K562 (cell line): ENCODE results near the gene CFAP251. TPM values are rescaled to one million over a fixed set of nuclear protein-coding genes. Genes with fewer than 3 reads are reported as not detected.

ENCODE experiments used
- ATAC-seq: fragments of 200-7000 bp; cut with Tn5 transposase; 3 replicates; pipeline ENCODE4 v1.9.1; 2020; ENCODE audit warnings: moderate library complexity
- BruUV-seq: library from RNA; stranded (reverse); fragments of 400-500 nt; replicated peaks from 2 replicates; lab custom pipeline; 2021; lab: Mats Ljungman, UMichigan
- CTCF ChIA-PET: fragments of 300-600 bp; formaldehyde crosslinking; extraction: SDS; loops from one replicate; lab custom pipeline; 2021; ENCODE audit warnings: low intra/inter-chr PET ratio; lab: Yijun Ruan, JAX
- POLR2A ChIA-PET: fragments of 300-600, 350-650 bp; sonication (Branson Sonifier 250); formaldehyde crosslinking; extraction: SDS; loops from one replicate; lab custom pipeline; 2021; ENCODE audit warnings: antibody characterized with exemption, inconsistent platforms; lab: Yijun Ruan, JAX
- DNase-seq, 4 experiments: peaks; one replicate each; pipeline versions ENCODE4 v3.0.0 to v3.0.0-alpha.2; 2011 to 2018; ENCODE audit warnings: low spot score in 3 of 4, mixed read lengths in 3 of 4; ENCODE audit errors: extremely low read depth in 1 of 4
- FAIRE-seq: peaks from 2 replicates; lab custom pipeline; 2011; peaks lifted over from hg19 to GRCh38; lab: Jason Lieb, UNC
- H2AFZ ChIP-seq: 2 replicates; pipeline ENCODE4 v1.6.0; 2011; ENCODE audit warnings: low read depth, low read length, control low read depth, inconsistent platforms
- H3K27ac ChIP-seq: fragments of 200-600 bp; 3 replicates; pipeline ENCODE4 v1.8.0; 2011; ENCODE audit warnings: low read depth, mild to moderate bottlenecking, control low read depth, inconsistent platforms, low read length, moderate library complexity, mixed read lengths; ENCODE audit errors: extremely low read depth
- H3K27me3 ChIP-seq, 2 experiments: fragments of 300-600 bp in 1 of 2; 2 replicates in 1 of 2; 3 replicates in 1 of 2; pipeline versions ENCODE4 v1.6.0 to v1.8.0; 2011; ENCODE audit warnings: inconsistent platforms in 2 of 2, low read length in 2 of 2, mild to moderate bottlenecking in 1 of 2, mixed read lengths in 1 of 2, moderate library complexity in 1 of 2; ENCODE audit not compliant: control insufficient read depth in 2 of 2, insufficient read depth in 2 of 2
- H3K36me3 ChIP-seq: fragments of 300-600 bp; 3 replicates; pipeline ENCODE4 v1.8.0; 2011; ENCODE audit warnings: mild to moderate bottlenecking, low read length, inconsistent platforms; ENCODE audit not compliant: control insufficient read depth, insufficient read depth
- H3K4me1 ChIP-seq, 2 experiments: fragments of 200-600 bp in 1 of 2; replicated peaks in 1 of 2; 2 replicates in 1 of 2; 3 replicates in 1 of 2; pipeline versions ENCODE4 v1.5.1 to v1.8.0; 2011; ENCODE audit warnings: inconsistent platforms in 2 of 2, low read length in 2 of 2, mild to moderate bottlenecking in 1 of 2, mixed read lengths in 1 of 2, moderate library complexity in 1 of 2; ENCODE audit not compliant: control insufficient read depth in 2 of 2, insufficient read depth in 2 of 2
- H3K4me2 ChIP-seq: 2 replicates; pipeline ENCODE4 v1.6.1; 2011; ENCODE audit warnings: low read length, control low read depth, inconsistent platforms, mixed read lengths; ENCODE audit not compliant: insufficient read depth
- H3K4me3 ChIP-seq: fragments of 200-600 bp; sonication (generic), shearing (Covaris generic); 2 replicates; pipeline ENCODE4 v1.5.1; 2016; ENCODE audit warnings: control low read depth, inconsistent platforms
- H3K79me2 ChIP-seq: fragments of 200-600 bp; 3 replicates; pipeline ENCODE4 v1.8.0; 2011; ENCODE audit warnings: low read length, inconsistent platforms; ENCODE audit not compliant: control insufficient read depth, insufficient read depth
- H3K9ac ChIP-seq, 2 experiments: 2 replicates each; pipeline versions ENCODE4 v1.6.0 to v1.6.1; 2011; ENCODE audit warnings: low read depth in 2 of 2, low read length in 2 of 2, control low read depth in 1 of 2, inconsistent platforms in 1 of 2, mild to moderate bottlenecking in 1 of 2, mixed read lengths in 1 of 2; ENCODE audit not compliant: insufficient read depth in 1 of 2
- H3K9me1 ChIP-seq: one replicate; pipeline ENCODE4 v1.6.0; 2011; ENCODE audit warnings: inconsistent platforms, mild to moderate bottlenecking, low read length, moderate library complexity; ENCODE audit not compliant: control insufficient read depth, insufficient read depth
- H3K9me3 ChIP-seq: replicated peaks from 2 replicates; pipeline ENCODE4 v1.5.1; 2011; ENCODE audit warnings: low read depth, low read length, inconsistent platforms; ENCODE audit not compliant: control insufficient read depth, insufficient read depth
- H4K20me1 ChIP-seq: replicated peaks from 2 replicates; pipeline ENCODE4 v1.6.1; 2011; ENCODE audit warnings: low read length, inconsistent platforms, mixed read lengths; ENCODE audit not compliant: control insufficient read depth, insufficient read depth
- ASH1L ChIP-seq: fragments of 450-650 bp; IDR thresholded peaks from 2 replicates; pipeline ENCODE4 v1.6.1; 2018; ENCODE audit warnings: borderline replicate concordance, mild to moderate bottlenecking, low read depth; ENCODE audit not compliant: partially characterized antibody
- CBFA2T2 ChIP-seq: fragments of 450-650 bp; conservative IDR thresholded peaks from 2 replicates; pipeline ENCODE4 v1.6.1; 2017; ENCODE audit warnings: mild to moderate bottlenecking
- CCAR2 ChIP-seq: fragments of 200-400 bp; formaldehyde crosslinking; IDR thresholded peaks from 2 replicates; pipeline ENCODE4 v1.6.1; 2017; ENCODE audit warnings: mild to moderate bottlenecking, low read depth, low read length
- E2F4 ChIP-seq: sonication (generic); formaldehyde crosslinking; IDR thresholded peaks from 2 replicates; pipeline ENCODE4 v1.8.0; 2022; ENCODE audit warnings: mild to moderate bottlenecking, low read depth, missing genetic modification reagents
- ELK1 ChIP-seq: sonication (generic); formaldehyde crosslinking; IDR thresholded peaks from 2 replicates; pipeline ENCODE4 v1.8.1; 2022; ENCODE audit warnings: missing genetic modification reagents
- ETS2 ChIP-seq: IDR thresholded peaks from 2 replicates; pipeline ENCODE4 v1.6.1; 2016; ENCODE audit warnings: borderline replicate concordance, missing genetic modification characterization, mild to moderate bottlenecking, moderate library complexity, missing compliant biosample characterization; ENCODE audit not compliant: poor library complexity, severe bottlenecking
- GABPB1 ChIP-seq: sonication (generic); formaldehyde crosslinking; IDR thresholded peaks from 2 replicates; pipeline ENCODE4 v1.8.0; 2022; ENCODE audit warnings: mild to moderate bottlenecking, missing genetic modification reagents
- KAT8 ChIP-seq: fragments of 450-650 bp; IDR thresholded peaks from 2 replicates; pipeline ENCODE4 v1.6.1; 2016; ENCODE audit warnings: low read depth, mild to moderate bottlenecking
- MTA1 ChIP-seq: fragments of 450-650 bp; IDR thresholded peaks from 2 replicates; pipeline ENCODE4 v1.6.1; 2017; ENCODE audit warnings: borderline replicate concordance
- RBM34 ChIP-seq: fragments of 200-400 bp; formaldehyde crosslinking; IDR thresholded peaks from 2 replicates; pipeline ENCODE4 v1.6.1; 2018; ENCODE audit warnings: low read length, borderline replicate concordance; ENCODE audit not compliant: insufficient read depth
- SNIP1 ChIP-seq: fragments of 450-650 bp; IDR thresholded peaks from 2 replicates; pipeline ENCODE4 v1.7.1; 2017; ENCODE audit warnings: low read depth, mild to moderate bottlenecking
- SREBF2 ChIP-seq: sonication (generic); formaldehyde crosslinking; IDR thresholded peaks from 2 replicates; pipeline ENCODE4 v1.4.0; 2020; ENCODE audit warnings: mild to moderate bottlenecking, missing genetic modification reagents
- TAF7 ChIP-seq: fragments of 450-650 bp; IDR thresholded peaks from 2 replicates; pipeline ENCODE4 v1.6.1; 2016; ENCODE audit warnings: missing genetic modification characterization, missing compliant biosample characterization
- TGIF2 ChIP-seq: sonication (generic); formaldehyde crosslinking; IDR thresholded peaks from 2 replicates; pipeline ENCODE4 v1.8.1; 2022; ENCODE audit warnings: mild to moderate bottlenecking, missing genetic modification reagents, moderate library complexity
- ZBTB12 ChIP-seq: fragments of 250-450 bp; sonication (Bioruptor Pico); IDR thresholded peaks from 2 replicates; pipeline ENCODE4 v1.4.0; 2020
- ZFP1 ChIP-seq: fragments of 450-650 bp; formaldehyde crosslinking; IDR thresholded peaks from 2 replicates; pipeline ENCODE4 v1.4.0; 2020; ENCODE audit warnings: mild to moderate bottlenecking, mixed read lengths
- ZKSCAN8 ChIP-seq: fragments of 200-800 bp; sonication (Bioruptor generic); IDR thresholded peaks from 2 replicates; pipeline ENCODE4 v1.6.1; 2016; ENCODE audit warnings: missing genetic modification characterization, missing compliant biosample characterization
- ZNF253 ChIP-seq: fragments of 250-450 bp; sonication (Bioruptor Pico); conservative IDR thresholded peaks from 2 replicates; pipeline ENCODE4 v1.6.1; 2021; ENCODE audit warnings: mild to moderate bottlenecking
- ZNF551 ChIP-seq: fragments of 250-450 bp; sonication (Bioruptor Pico); IDR thresholded peaks from 2 replicates; pipeline ENCODE4 v1.5.0; 2021; ENCODE audit warnings: mild to moderate bottlenecking, moderate library complexity
- WGBS: fragments of 100-300 bp; shearing (Covaris generic); methylation state at CpG from one replicate; pipeline ENCODE4 v1.1.6; 2016; ENCODE audit warnings: low coverage, mixed read lengths; ENCODE audit not compliant: insufficient coverage; ENCODE audit errors: missing lambda C conversion rate; 5-methylcytosine and 5-hydroxymethylcytosine counted together
- in situ Hi-C: fragments of 300-500 bp; cut with MboI; formaldehyde crosslinking; loops from 4 replicates; pipeline ENCODE4 v1.15.0; 2018; ENCODE audit warnings: inconsistent platforms, mixed read lengths
- intact Hi-C: fragments of 100-400 bp; cut with micrococcal nuclease; formaldehyde crosslinking; loops from 2 replicates; pipeline ENCODE4 v1.14.2; 2022
- polyA plus RNA-seq, 8 experiments: library from polyadenylated mRNA; depleted of rRNA in 4 of 8; stranded (reverse) in 5 of 8; unstranded in 3 of 8; fragments of >200 nt; fragmentation: Nextera tagmentation in 2 of 8; fragmentation: Illumina TruSeq in 1 of 8; extraction: Ambion mirVana in 2 of 8; extraction: Trizol in 1 of 8; gene quantifications; 2 replicates each; pipeline versions ENCODE4 v1.2.1 to v1.2.3, GENCODE V29; 2011 to 2014; ENCODE audit warnings: inconsistent platforms in 1 of 8, missing spikeins in 1 of 8
- total RNA-seq, 7 experiments: library from RNA; depleted of rRNA in 6 of 7; stranded (reverse); fragments of >200 nt in 6 of 7; fragmentation: Illumina TruSeq in 2 of 7; extraction: Trizol in 2 of 7; gene quantifications; 2 replicates each; pipeline versions ENCODE4 v1.2.1 to v1.2.3, GENCODE V29; 2011 to 2021; ENCODE audit warnings: low replicate concordance in 1 of 7

CFAP251 gene
- total and polyA plus RNA-seq, 9 of the 15 experiments (the other 6 are each of a cell fraction or from before 2014, with no cell fraction given): 16.6 to 31.0 (median 19.1) TPM

- TF ChIP-seq ZBTB12 (CRISPR knock-in tag) (no peak), CBFA2T2 (no peak), TGIF2 (CRISPR knock-in tag) (no peak), MTA1 (no peak)
- TF ChIP-seq, all 486 proteins: peak for 0
These were observed 19.3 kb downstream of the CFAP251 start (continued) for GRCh38 chr12:121937654-121938053.

- H3K36me3 ChIP-seq: peaks cover 47% of the 10 kb centered on the region
- ATAC-seq (no peak), DNase-seq (no peak), FAIRE-seq (no peak)
- intact Hi-C loops (no loop called here), in situ Hi-C loops (no loop called here)
- peaks cover 16 to 18% of the 10 kb centered on the region in 2 experiments; a peak in 3 of 5 replicates for H3K4me1 ChIP-seq
- no TSS peak for BruUV-seq
- no peak overlapping the region for H3K27ac ChIP-seq
- peaks cover 19% of the 10 kb centered on the region for H3K79me2 ChIP-seq
- TF ChIP-seq ZKSCAN8 (CRISPR knock-in tag) (no peak), SNIP1 (no peak), CCAR2 (no peak), RBM34 (no peak), SREBF2 (CRISPR knock-in tag) (no peak), ZNF551 (CRISPR knock-in tag) (no peak), KAT8 (no peak), GABPB1 (CRISPR knock-in tag) (no peak), TAF7 (tag) (no peak), ELK1 (CRISPR knock-in tag) (no peak), ETS2 (tag) (no peak), CBFA2T2 (no peak), ASH1L (no peak), ZNF253 (CRISPR knock-in tag) (no peak), ZFP1 (no peak), E2F4 (CRISPR knock-in tag) (no peak)
- CTCF ChIA-PET: no interaction called here
- no peaks in the 10 kb centered on the region for H4K20me1 ChIP-seq
- no peak overlapping the region for H3K9ac ChIP-seq
- no peaks in the 10 kb centered on the region for H3K9me1 ChIP-seq
- H2AFZ ChIP-seq: no peak overlapping the region
- H3K27me3 ChIP-seq: no peaks in the 10 kb centered on the region
- POLR2A ChIA-PET: interaction anchor here (0.6 kb wide), 1 partner anchor 19 kb away, joined by 5 read pairs; no protein-coding TSS in a partner anchor
- no peaks in the 10 kb centered on the region for H3K9me3 ChIP-seq
- H3K4me2 ChIP-seq: no peak overlapping the region
- no peak overlapping the region for H3K4me3 ChIP-seq
- WGBS: 79% methylated on average over 7 of the region's 7 CpGs
These were observed 20.8 kb downstream of the CFAP251 start for GRCh38 chr12:121939186-121939585.
